ENCODE results near the gene LYAR.

DNA sequence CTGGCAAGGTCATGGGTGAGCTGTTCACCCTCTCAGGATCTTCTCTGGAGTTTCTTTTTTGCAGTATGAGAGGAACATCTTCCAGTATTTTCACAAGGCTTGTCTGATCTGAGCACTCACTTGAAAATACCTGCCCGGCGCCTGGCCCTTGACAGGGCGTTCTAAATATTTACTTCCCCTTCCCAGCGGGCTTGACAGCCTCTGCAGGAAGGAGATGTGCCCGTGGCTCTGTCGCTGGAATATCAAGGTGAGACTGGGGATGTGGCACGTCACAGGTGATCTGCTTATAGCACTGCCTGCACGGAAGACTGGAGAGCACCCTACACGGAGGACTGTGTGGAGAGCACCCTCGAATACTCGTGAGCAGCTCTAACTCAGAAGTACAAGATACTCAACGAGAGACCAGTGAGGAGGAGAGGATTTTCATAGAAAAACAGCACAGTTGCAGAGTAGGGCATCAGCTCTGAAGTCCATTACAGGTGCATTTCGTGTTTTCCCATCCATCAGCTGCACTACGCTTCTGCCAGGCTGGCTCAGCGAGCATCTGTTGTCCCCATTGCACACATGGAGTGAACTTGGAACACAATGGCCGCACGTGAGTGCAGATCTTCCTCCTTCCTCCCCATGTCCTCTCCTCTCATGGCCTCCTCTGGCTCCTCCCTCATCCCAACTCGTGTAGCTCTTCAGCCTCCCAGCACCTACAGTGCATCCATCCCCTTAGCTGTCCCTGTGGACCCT, 32.2 kb upstream of the LYAR start:
- TF ChIP-seq, protein P1, sequence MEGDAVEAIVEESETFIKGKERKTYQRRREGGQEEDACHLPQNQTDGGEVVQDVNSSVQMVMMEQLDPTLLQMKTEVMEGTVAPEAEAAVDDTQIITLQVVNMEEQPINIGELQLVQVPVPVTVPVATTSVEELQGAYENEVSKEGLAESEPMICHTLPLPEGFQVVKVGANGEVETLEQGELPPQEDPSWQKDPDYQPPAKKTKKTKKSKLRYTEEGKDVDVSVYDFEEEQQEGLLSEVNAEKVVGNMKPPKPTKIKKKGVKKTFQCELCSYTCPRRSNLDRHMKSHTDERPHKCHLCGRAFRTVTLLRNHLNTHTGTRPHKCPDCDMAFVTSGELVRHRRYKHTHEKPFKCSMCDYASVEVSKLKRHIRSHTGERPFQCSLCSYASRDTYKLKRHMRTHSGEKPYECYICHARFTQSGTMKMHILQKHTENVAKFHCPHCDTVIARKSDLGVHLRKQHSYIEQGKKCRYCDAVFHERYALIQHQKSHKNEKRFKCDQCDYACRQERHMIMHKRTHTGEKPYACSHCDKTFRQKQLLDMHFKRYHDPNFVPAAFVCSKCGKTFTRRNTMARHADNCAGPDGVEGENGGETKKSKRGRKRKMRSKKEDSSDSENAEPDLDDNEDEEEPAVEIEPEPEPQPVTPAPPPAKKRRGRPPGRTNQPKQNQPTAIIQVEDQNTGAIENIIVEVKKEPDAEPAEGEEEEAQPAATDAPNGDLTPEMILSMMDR (IDR thresholded peaks at IDR 0.05) = no peak
- no peak for TF ChIP-seq POLR2A (IDR thresholded peaks at IDR 0.05; ENCODE audit: low read depth)

Measured in esophagus muscularis mucosa (tissue), 3 donors.